GM21737 (cell line): Measurements from ENCODE around the gene MLN.

Experiments
- ATAC-seq: cut with Tn5 transposase; IDR thresholded peaks from one replicate; pipeline ENCODE4 v1.9.1; 2021; ENCODE audit warnings: mild to moderate bottlenecking, moderate library complexity; ENCODE audit not compliant: unreplicated experiment

Gene MLN

GRCh38 chr6:33803571-33804053, at the start of gene MLN:
MLN (minus strand) TSS chr6:33804003; CDS start chr6:33801163, 2,840 bp downstream.
- ATAC-seq, result no peak

GRCh38 chr6:33853026-33853425, 49.2 kb upstream of the MLN start:
- no peak for ATAC-seq

- no peak for ATAC-seq
Observed at GRCh38 chr6:33851959-33852358, 48.2 kb upstream of the MLN start.

GRCh38 chr6:33850869-33851541, 47.2 kb upstream of the MLN start:
- no peak for ATAC-seq

- no peak for ATAC-seq
Observed at GRCh38 chr6:33850296-33850695, 46.5 kb upstream of the MLN start.

- ATAC-seq, result no peak
Observed at GRCh38 chr6:33849500-33850075, 45.8 kb upstream of the MLN start.

- ATAC-seq, result no peak
Observed at GRCh38 chr6:33848484-33848883, 44.7 kb upstream of the MLN start.

- ATAC-seq, result no peak
Observed at GRCh38 chr6:33847867-33848266, 44.1 kb upstream of the MLN start.

GRCh38 chr6:33847078-33847477, 43.3 kb upstream of the MLN start:
- no peak for ATAC-seq

GRCh38 chr6:33846226-33846625, 42.4 kb upstream of the MLN start:
- ATAC-seq, result no peak

- no peak for ATAC-seq
Observed at GRCh38 chr6:33845031-33845745, 41.4 kb upstream of the MLN start.

GRCh38 chr6:33843131-33844121, 39.6 kb upstream of the MLN start:
- no peak for ATAC-seq

GRCh38 chr6:33841868-33842267, 38.1 kb upstream of the MLN start:
- no peak for ATAC-seq

GRCh38 chr6:33841070-33841469, 37.3 kb upstream of the MLN start:
- ATAC-seq, result no peak

GRCh38 chr6:33840048-33840926, 36.5 kb upstream of the MLN start:
- no peak for ATAC-seq

GRCh38 chr6:33839399-33840047, 35.7 kb upstream of the MLN start:
- no peak for ATAC-seq

GRCh38 chr6:33838983-33839382, 35.2 kb upstream of the MLN start:
- no peak for ATAC-seq

- no peak for ATAC-seq
Observed at GRCh38 chr6:33837971-33838665, 34.3 kb upstream of the MLN start.
